GM21381 (cell line): ENCODE results near the gene TP53BP1.
"Not testable (repeated sequence)": the region's sequence is repeated elsewhere in the genome, so short reads cannot be mapped to it uniquely, and the experiment has no call there.

Experiments
- ATAC-seq: cut with Tn5 transposase; IDR thresholded peaks from one replicate; pipeline ENCODE4 v1.9.1; 2021; ENCODE audit warnings: mild to moderate bottlenecking, moderate library complexity; ENCODE audit not compliant: unreplicated experiment

TP53BP1 gene

DNA sequence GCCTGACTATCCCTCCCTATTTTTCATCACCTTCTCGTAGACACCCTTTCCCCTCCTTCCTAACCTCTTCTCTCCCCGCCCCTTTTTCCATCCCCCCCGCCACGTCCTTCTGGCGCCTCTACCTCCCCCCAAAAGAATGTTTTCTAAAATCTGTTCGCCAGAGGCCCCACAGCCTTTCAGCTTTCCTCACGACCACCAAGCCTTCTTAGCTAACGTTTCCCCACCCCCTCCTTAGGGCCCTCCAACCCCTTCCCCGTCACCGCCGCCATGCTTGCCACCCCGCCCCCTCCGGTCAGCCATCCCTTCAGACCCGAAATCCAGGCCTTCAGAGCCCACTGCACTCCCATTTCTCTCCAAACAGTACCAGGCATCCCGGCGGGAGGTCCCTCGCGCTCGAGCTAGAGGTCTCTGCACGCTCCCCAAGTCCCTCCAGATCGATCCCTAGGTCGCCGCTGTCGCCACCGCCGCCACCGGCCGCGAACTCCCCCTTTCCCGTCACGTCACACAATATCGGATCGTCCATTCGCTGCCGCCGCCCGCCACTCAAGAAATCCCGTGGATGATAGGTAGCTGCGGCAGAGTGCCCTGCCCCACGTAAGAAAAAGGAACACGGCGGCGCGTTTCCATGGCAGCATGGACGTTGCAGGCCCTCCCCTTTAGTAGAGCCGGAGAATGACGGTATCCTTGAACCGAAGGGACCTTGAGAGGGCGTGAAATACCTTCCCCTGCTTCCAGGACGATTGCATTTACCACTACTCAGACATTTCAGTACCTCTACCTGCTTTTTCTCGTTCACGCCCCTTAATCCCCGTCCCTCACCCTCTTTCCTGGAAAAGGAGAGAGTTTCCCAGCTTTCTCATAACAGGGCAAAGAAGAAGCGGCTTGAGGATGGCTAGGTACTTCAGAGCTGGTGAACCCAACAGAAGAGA, at the start of gene TP53BP1:
TSS of gene TP53BP1 (minus strand) at position 484 of the 929 bp plus-strand sequence. CDS start at position 371, 113 bp downstream.
- peak; percentile 96 for ATAC-seq

DNA sequence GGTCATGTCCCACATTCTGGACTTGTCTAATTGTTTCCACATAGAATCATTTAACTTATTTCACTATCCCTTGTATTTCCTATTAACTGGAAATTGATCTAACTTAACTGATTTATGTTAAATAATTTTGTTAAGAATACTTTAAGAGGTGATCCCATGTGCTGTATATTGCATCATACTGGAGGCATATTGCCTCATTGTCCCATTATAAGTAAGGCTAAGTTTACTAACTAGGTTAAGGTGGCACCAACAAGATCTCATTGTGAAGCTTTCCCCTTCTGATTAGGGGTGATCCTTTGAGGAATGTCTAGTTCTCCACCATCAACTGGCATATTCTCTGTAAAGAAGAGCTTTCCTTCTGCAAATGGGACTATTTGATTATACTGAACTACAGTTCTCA, 48.8 kb upstream of the TP53BP1 start:
- no peak for ATAC-seq

- no peak for ATAC-seq
Observed at GRCh38 chr15:43538091-43538490, 45.1 kb upstream of the TP53BP1 start.

DNA sequence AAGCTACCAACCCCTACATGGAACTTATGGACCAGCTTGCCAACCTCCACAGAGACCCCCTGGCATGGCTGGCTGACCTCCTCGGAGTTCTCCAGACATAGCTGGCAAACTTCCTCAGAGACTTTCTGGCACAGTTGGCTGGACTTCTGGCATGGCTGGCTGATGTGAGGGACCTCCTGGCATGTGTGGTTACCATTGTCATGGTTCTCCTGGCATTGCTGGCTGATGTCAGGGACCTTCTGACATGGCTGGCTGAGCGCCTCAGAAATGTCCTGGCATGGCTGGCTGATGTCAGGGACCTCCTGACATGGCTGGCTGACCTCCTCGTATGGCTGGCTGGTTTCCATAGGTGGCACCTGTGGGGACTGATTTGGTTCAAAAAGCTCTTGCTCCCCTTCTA, 41.9 kb upstream of the TP53BP1 start:
- ATAC-seq, result no peak

DNA sequence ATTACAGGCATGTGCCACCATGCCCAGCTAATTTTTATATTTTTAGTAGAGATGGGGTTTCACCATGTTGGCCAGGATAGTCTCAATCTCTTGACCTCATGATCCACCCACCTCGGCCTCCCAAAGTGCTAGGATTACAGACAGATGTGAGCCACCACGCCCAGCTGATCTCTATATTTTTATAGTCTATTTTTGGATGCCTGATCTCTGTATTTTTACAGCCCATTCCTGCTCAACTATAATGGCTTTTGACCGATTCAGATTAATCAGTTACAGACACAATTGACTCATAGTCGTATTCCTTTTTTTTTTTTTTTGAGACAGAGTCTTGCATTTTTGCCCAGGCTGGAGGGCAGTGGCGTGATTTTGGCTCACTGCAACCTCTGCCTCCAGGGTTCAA, 39.9 kb upstream of the TP53BP1 start:
- ATAC-seq, result not testable (repeated sequence)

- no peak for ATAC-seq
Observed at GRCh38 chr15:43531018-43531670, 38.2 kb upstream of the TP53BP1 start.

DNA sequence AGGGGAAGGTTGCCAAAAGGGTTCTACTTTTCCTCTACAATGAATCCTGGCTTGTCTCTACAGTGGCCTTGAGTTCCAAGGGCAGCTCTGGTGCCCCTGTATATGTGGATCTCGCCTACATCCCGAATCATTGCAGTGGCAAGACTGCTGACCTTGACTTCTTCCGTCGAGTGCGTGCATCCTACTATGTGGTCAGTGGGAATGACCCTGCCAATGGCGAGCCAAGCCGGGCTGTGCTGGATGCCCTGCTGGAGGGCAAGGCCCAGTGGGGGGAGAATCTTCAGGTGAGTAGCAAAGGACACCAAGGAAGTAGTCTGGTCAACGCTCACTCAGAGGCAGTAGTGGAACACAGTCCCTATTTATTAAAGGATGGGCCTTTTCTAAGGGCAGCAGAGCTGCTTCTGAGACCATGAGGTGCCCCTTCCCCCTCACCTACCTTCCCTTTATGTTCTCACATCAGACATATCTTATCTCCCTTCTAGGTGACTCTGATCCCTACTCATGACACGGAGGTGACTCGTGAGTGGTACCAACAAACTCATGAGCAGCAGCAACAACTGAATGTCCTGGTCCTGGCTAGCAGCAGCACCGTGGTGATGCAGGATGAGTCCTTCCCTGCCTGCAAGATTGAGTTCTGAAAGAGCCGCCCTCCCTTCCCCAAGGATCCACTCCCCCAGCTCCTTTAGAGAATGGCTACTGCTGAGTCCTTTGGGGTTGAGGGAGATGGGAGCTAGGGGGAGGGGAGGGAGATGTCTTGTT, 36.8 kb upstream of the TP53BP1 start:
- ATAC-seq, result no peak

DNA sequence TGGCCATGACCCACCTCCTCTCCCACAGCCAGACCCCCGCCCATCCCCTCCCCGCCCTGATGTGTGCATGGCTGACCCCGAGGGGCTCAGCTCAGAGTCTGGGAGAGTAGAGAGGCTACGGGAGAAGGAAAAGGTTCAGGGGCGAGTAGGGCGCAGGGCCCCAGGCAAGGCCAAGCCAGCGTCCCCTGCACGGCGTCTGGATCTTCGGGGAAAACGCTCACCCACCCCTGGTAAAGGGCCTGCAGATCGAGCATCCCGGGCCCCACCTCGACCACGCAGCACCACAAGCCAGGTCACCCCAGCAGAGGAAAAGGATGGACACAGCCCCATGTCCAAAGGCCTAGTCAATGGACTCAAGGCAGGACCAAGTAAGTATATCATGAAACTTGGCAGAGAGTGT, 36.2 kb upstream of the TP53BP1 start:
- no peak for ATAC-seq

- ATAC-seq, result no peak
Observed at GRCh38 chr15:43528542-43529007, 35.6 kb upstream of the TP53BP1 start.

DNA sequence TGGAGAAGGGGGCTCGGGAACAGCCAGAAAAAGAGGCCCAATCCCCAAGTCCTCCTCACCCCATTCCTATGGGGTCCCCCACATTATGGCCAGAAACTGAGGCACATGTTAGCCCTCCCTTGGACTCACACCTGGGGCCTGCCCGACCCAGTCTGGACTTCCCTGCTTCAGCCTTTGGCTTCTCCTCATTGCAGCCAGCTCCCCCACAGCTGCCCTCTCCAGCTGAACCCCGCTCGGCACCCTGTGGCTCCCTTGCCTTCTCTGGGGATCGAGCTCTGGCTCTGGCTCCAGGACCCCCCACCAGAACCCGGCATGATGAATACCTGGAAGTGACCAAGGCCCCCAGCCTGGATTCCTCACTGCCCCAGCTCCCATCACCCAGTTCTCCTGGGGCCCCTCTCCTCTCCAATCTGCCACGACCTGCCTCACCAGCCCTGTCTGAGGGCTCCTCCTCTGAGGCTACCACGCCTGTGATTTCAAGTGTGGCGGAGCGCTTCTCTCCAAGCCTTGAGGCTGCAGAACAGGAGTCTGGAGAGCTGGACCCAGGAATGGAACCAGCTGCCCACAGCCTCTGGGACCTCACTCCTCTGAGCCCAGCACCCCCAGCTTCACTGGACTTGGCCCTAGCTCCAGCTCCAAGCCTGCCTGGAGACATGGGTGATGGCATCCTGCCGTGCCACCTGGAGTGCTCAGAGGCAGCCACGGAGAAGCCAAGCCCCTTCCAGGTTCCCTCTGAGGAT, 35.0 kb upstream of the TP53BP1 start:
- ATAC-seq, result no peak

GRCh38 chr15:43527016-43527801, 34.3 kb upstream of the TP53BP1 start:
- no peak for ATAC-seq

DNA sequence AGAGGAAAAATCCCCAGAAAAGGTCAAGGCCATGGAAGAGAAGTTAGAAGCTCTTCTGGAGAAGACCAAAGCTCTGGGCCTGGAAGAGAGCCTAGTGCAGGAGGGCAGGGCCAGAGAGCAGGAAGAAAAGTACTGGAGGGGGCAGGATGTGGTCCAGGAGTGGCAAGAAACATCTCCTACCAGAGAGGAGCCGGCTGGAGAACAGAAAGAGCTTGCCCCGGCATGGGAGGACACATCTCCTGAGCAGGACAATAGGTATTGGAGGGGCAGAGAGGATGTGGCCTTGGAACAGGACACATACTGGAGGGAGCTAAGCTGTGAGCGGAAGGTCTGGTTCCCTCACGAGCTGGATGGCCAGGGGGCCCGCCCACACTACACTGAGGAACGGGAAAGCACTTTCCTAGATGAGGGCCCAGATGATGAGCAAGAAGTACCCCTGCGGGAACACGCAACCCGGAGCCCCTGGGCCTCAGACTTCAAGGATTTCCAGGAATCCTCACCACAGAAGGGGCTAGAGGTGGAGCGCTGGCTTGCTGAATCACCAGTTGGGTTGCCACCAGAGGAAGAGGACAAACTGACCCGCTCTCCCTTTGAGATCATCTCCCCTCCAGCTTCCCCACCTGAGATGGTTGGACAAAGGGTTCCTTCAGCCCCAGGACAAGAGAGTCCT, 33.4 kb upstream of the TP53BP1 start:
- no peak for ATAC-seq

DNA sequence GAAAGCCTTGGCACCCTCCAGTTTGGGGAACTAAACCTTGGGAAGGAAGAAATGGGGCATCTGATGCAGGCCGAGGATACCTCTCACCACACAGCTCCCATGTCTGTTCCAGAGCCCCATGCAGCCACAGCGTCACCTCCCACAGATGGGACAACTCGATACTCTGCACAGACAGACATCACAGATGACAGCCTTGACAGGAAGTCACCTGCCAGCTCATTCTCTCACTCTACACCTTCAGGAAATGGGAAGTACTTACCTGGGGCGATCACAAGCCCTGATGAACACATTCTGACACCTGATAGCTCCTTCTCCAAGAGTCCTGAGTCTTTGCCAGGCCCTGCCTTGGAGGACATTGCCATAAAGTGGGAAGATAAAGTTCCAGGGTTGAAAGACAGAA, 32.2 kb upstream of the TP53BP1 start:
- no peak for ATAC-seq

DNA sequence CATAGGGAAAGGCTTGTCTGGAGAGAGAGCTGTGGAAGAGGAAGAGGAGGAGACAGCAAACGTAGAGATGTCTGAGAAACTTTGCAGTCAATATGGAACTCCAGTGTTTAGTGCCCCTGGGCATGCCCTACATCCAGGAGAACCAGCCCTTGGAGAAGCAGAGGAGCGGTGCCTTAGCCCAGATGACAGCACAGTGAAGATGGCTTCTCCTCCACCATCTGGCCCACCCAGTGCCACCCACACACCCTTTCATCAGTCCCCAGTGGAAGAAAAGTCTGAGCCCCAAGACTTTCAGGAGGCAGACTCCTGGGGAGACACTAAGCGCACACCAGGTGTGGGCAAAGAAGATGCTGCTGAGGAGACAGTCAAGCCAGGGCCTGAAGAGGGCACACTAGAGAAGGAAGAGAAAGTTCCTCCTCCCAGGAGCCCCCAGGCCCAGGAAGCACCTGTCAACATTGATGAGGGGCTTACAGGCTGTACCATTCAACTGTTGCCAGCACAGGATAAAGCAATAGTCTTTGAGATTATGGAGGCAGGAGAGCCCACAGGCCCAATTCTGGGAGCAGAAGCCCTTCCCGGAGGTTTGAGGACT, 31.4 kb upstream of the TP53BP1 start:
- ATAC-seq, result no peak

DNA sequence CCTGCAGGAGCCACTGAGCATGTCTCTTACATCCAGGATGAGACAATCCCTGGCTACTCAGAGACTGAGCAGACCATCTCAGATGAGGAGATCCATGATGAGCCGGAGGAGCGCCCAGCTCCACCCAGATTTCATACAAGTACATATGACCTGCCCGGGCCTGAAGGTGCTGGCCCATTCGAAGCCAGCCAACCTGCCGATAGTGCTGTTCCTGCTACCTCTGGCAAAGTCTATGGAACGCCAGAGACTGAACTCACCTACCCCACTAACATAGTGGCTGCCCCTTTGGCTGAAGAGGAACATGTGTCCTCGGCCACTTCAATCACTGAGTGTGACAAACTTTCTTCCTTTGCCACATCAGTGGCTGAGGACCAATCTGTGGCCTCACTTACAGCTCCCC, 30.7 kb upstream of the TP53BP1 start:
- no peak for ATAC-seq

GRCh38 chr15:43522247-43522646, 29.3 kb upstream of the TP53BP1 start:
- no peak for ATAC-seq

DNA sequence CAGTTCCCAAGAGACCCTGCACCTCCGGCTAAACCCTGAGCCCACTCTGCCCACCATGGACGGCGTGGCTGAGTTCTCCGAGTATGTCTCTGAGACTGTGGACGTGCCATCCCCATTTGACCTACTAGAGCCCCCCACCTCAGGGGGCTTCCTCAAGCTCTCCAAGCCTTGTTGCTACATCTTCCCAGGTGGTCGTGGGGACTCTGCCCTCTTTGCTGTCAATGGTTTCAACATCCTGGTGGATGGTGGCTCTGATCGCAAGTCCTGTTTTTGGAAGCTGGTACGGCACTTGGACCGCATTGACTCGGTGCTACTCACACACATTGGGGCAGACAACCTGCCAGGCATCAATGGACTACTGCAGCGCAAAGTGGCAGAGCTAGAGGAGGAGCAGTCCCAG, 28.5 kb upstream of the TP53BP1 start:
- ATAC-seq, result no peak

DNA sequence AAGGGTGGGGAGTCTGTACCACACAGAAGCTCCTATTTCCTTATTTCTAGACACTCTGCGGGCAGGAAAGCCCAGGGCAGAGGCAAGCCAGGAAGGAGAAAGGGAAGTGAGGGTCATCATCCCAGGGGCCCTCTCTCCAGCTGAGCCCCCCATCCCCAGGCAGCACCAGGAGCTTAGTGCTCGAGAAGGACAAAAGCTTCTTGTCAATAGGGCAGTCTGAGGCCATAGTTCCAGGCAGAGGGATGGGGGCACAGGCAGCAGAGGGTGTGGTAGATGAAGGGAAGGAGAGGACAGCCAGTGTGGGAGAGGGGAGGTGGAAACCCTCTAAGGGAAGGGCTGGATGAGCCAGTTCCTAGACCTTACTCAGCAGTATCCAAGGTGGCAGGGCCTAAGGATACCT, 27.2 kb upstream of the TP53BP1 start:
- no peak for ATAC-seq

DNA sequence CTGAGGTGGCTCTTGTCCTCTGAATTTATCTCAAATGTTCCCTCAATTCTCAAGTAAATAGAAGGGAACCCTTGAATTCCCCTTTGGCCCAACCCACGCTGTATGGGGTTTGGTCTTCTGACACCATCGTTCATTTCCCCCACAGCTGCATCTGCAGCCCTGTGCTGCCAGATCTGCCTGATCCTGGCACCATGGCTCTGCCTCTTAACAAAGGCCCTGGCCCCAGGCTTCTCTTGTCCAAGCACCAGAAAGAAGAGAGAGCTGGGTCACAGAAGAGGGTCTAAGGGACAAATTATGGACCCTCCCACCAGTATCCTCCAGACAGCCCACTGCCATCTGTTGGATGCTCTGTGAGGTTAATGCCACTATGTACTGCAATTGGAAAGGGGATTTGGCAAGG, 26.2 kb upstream of the TP53BP1 start:
- no peak for ATAC-seq
